Tibial nerve (tissue), 4 donors: Measurements from ENCODE around the gene SMIM35. TPM values are rescaled to one million over a fixed set of nuclear protein-coding genes. Genes with fewer than 3 reads are reported as not detected.

Experiments
- DNase-seq, 2 donors: peaks; one replicate each; pipeline ENCODE4 v3.0.0-alpha.2; 2019; ENCODE audit warnings: low spot score in 2 of 2
- H3K27ac ChIP-seq, 4 donors: fragments of 200-600 bp; sonication (generic) in 3 of 4; one replicate each; pipeline ENCODE4 v1.5.1; 2017 to 2019; ENCODE audit warnings: mild to moderate bottlenecking in 1 of 4
- H3K27me3 ChIP-seq, 2 donors: fragments of 200-600 bp; sonication (generic) in 1 of 2; one replicate each; pipeline versions ENCODE4 v1.5.1 to v1.6.0; 2017 to 2019
- H3K36me3 ChIP-seq, 3 donors: fragments of 200-600 bp; sonication (generic); one replicate each; pipeline ENCODE4 v1.5.1; 2018 to 2019
- H3K4me1 ChIP-seq, 4 donors: fragments of 200-600 bp; sonication (generic) in 3 of 4; one replicate each; pipeline ENCODE4 v1.5.1; 2017 to 2019
- H3K4me3 ChIP-seq, 4 donors: fragments of 200-600 bp; sonication (generic) in 3 of 4; one replicate each; pipeline ENCODE4 v1.5.1; 2017 to 2019; ENCODE audit warnings: mild to moderate bottlenecking in 1 of 4, moderate library complexity in 1 of 4
- H3K9me3 ChIP-seq, 4 donors: fragments of 200-600 bp; sonication (generic) in 3 of 4; one replicate each; pipeline ENCODE4 v1.5.1; 2017 to 2019
- EP300 ChIP-seq, 2 donors: sonication (generic); formaldehyde crosslinking; IDR thresholded peaks; one replicate each; pipeline ENCODE4 v1.6.1; 2017; ENCODE audit warnings: antibody characterized with exemption in 2 of 2, mild to moderate bottlenecking in 1 of 2
- POLR2A ChIP-seq, 2 donors: fragments of 450-650 bp; IDR thresholded peaks; one replicate each; pipeline ENCODE4 v1.6.1; 2017; ENCODE audit warnings: antibody characterized with exemption in 2 of 2, mild to moderate bottlenecking in 2 of 2, moderate library complexity in 2 of 2
- WGBS, 2 donors: methylation state at CpG; one replicate each; pipeline ENCODE4 v1.1.5; 2018; 5-methylcytosine and 5-hydroxymethylcytosine counted together
- total RNA-seq, 4 donors: library from RNA; depleted of rRNA; stranded (reverse); fragments of >200 nt; gene quantifications; one replicate each; pipeline ENCODE4 v1.1.0, GENCODE V29; 2016
- TF ChIP-seq, protein P1 (sequence below), 5 experiments: fragments of 200-600 bp in 3 of 5; fragments of 450-650 bp in 2 of 5; sonication (generic) in 3 of 5; IDR thresholded peaks; one replicate each; pipeline ENCODE4 v1.5.1; 2016 to 2019; ENCODE audit warnings: antibody characterized with exemption in 5 of 5, mild to moderate bottlenecking in 3 of 5, moderate library complexity in 2 of 5

SMIM35 gene
- total RNA-seq, 4 donors from 2014 or later, result not detected

DNA sequence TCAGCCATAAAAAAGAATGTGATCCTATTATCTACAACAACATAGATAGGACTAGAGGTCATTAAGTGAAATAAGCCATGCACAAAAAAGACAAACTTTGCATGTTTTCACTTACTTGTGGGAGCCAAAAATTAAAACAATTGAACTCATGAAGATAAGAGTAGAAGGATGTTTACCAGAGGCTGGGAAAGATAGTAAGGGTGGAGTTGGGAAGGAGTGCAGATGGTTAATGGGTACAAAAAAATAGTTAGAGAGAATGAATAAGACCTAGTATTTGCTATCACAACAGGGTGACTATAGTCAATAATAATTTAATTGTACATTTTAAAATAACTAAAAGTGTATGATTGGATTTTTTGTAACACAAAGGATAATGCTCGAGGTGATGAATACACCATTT is 127.8 kb downstream of the SMIM35 start:
- Histone ChIP-seq H3K27ac (no peak overlapping the region), H3K4me1 (no peaks in the 10 kb centered on the region), H3K27me3 (no peaks in the 10 kb centered on the region), H3K36me3 (no peaks in the 10 kb centered on the region), H3K9me3 (peaks cover 0 to 6% (median 0%) of the 10 kb centered on the region in 4 donors), H3K4me3 (no peak overlapping the region)
- DNase-seq, result no peak
- WGBS, 2 donors, result 74 to 75% methylated on average over 1 of the region's 1 CpG
- TF ChIP-seq, protein P1, sequence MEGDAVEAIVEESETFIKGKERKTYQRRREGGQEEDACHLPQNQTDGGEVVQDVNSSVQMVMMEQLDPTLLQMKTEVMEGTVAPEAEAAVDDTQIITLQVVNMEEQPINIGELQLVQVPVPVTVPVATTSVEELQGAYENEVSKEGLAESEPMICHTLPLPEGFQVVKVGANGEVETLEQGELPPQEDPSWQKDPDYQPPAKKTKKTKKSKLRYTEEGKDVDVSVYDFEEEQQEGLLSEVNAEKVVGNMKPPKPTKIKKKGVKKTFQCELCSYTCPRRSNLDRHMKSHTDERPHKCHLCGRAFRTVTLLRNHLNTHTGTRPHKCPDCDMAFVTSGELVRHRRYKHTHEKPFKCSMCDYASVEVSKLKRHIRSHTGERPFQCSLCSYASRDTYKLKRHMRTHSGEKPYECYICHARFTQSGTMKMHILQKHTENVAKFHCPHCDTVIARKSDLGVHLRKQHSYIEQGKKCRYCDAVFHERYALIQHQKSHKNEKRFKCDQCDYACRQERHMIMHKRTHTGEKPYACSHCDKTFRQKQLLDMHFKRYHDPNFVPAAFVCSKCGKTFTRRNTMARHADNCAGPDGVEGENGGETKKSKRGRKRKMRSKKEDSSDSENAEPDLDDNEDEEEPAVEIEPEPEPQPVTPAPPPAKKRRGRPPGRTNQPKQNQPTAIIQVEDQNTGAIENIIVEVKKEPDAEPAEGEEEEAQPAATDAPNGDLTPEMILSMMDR (IDR thresholded peaks at IDR 0.05), result no peak
- TF ChIP-seq POLR2A (IDR thresholded peaks at IDR 0.05), result no peak
- TF ChIP-seq EP300 (IDR thresholded peaks at IDR 0.05), result no peak

Other genes starting within 250 kb of the SMIM35 start
- 10 to 100 TPM; 29.4 to 74.1 (median 65.7) TPM for gene FXYD6, start 210.3 kb downstream of the SMIM35 start, total RNA-seq
- 1 to 10 TPM in 1 of 4 donors, under 1 TPM in 1, not detected in 2; 0.60 to 1.7 TPM for gene TMPRSS13, start 157.6 kb downstream of the SMIM35 start, total RNA-seq
- 10 to 100 TPM; 16.7 to 42.0 (median 25.9) TPM for gene IL10RA, start 100.6 kb downstream of the SMIM35 start, total RNA-seq
- not detected for gene TMPRSS4, start 9.9 kb downstream of the SMIM35 start, total RNA-seq
- 1 to 10 TPM in 2 of 4 donors, under 1 TPM in 2; 0.66 to 4.1 (median 1.1) TPM for gene SCN4B, start 65.9 kb upstream of the SMIM35 start, total RNA-seq
- 1 to 10 TPM in 1 of 4 donors, under 1 TPM in 2, not detected in 1; 0.78 to 1.3 (median 0.87) TPM for gene SCN2B, start 89.7 kb upstream of the SMIM35 start, total RNA-seq
- 1 to 10 TPM in 3 of 4 donors, under 1 TPM in 1; 0.60 to 4.5 (median 3.9) TPM for gene JAML, start 138.0 kb upstream of the SMIM35 start, total RNA-seq
- gene MPZL3, start 165.4 kb upstream of the SMIM35 start, total RNA-seq, result 1 to 10 TPM in 3 of 4 donors, under 1 TPM in 1; 0.87 to 3.1 (median 1.9) TPM
- 10 to 100 TPM in 3 of 4 donors, 1 to 10 TPM in 1; 6.7 to 53.7 (median 27.0) TPM for gene MPZL2, start 177.3 kb upstream of the SMIM35 start, total RNA-seq
- gene CD3E, start 217.8 kb upstream of the SMIM35 start, total RNA-seq, result 1 to 10 TPM in 1 of 4 donors, under 1 TPM in 2, not detected in 1; 0.78 to 3.6 (median 0.90) TPM